CD14-positive monocyte (primary cell): Measurements from ENCODE around the gene CCDC116. TPM values are rescaled to one million over a fixed set of nuclear protein-coding genes. Genes with fewer than 3 reads are reported as not detected.

Experiments used
- DNase-seq, 3 donors: peaks; one replicate each; pipeline ENCODE4 v3.0.0-alpha.2; 2011 to 2022
- H2AFZ ChIP-seq: 2 replicates; pipeline ENCODE4 v1.6.0; 2012; ENCODE audit warnings: mild to moderate bottlenecking, low read depth, low read length, inconsistent platforms; ENCODE audit not compliant: insufficient read depth, poor library complexity, severe bottlenecking
- H3K27ac ChIP-seq, 2 donors: 1 replicate in 1 of 2; 2 replicates in 1 of 2; pipeline ENCODE4 v1.5.1; 2012 to 2013; ENCODE audit warnings: low read length in 2 of 2, control low read depth in 1 of 2, inconsistent platforms in 1 of 2, low read depth in 1 of 2, mild to moderate bottlenecking in 1 of 2
- H3K27me3 ChIP-seq, 2 donors: one replicate each; pipeline versions ENCODE4 v1.6.0 to v1.6.1; 2011 to 2013; ENCODE audit warnings: low read length in 2 of 2; ENCODE audit not compliant: control insufficient read depth in 2 of 2, insufficient read depth in 2 of 2
- H3K36me3 ChIP-seq, 2 donors: replicated peaks in 1 of 2; 1 replicate in 1 of 2; 2 replicates in 1 of 2; pipeline versions ENCODE4 v1.5.1 to v1.6.1; 2012 to 2013; ENCODE audit warnings: low read length in 2 of 2, control low read depth in 1 of 2, inconsistent platforms in 1 of 2, mild to moderate bottlenecking in 1 of 2; ENCODE audit not compliant: insufficient read depth in 2 of 2, control insufficient read depth in 1 of 2
- H3K4me1 ChIP-seq, 2 donors: 1 replicate in 1 of 2; 2 replicates in 1 of 2; pipeline versions ENCODE4 v1.5.1 to v1.6.1; 2012 to 2013; ENCODE audit warnings: low read length in 2 of 2, control low read depth in 1 of 2, inconsistent platforms in 1 of 2, mild to moderate bottlenecking in 1 of 2, moderate library complexity in 1 of 2; ENCODE audit not compliant: insufficient read depth in 2 of 2, control insufficient read depth in 1 of 2
- H3K4me2 ChIP-seq: replicated peaks from 2 replicates; pipeline ENCODE3; 2012; ENCODE audit warnings: low read length, moderate library complexity, mild to moderate bottlenecking; ENCODE audit not compliant: poor library complexity, severe bottlenecking; ENCODE audit errors: extremely low read depth
- H3K4me3 ChIP-seq, 3 experiments: fragments of 200-600 bp in 1 of 3; sonication (generic) in 1 of 3; replicated peaks in 1 of 3; 1 replicate in 2 of 3; 2 replicates in 1 of 3; pipeline ENCODE4 v1.5.1; 2011 to 2013; ENCODE audit warnings: low read length in 3 of 3, mild to moderate bottlenecking in 3 of 3, control low read depth in 2 of 3, low read depth in 2 of 3, inconsistent platforms in 1 of 3, moderate library complexity in 1 of 3
- H3K79me2 ChIP-seq: 2 replicates; pipeline ENCODE4 v1.6.0; 2012; ENCODE audit warnings: mild to moderate bottlenecking, control low read depth, inconsistent platforms, low read length, moderate library complexity; ENCODE audit not compliant: insufficient read depth
- H3K9ac ChIP-seq: 2 replicates; pipeline ENCODE4 v1.6.0; 2017; ENCODE audit warnings: low read length, mild to moderate bottlenecking; ENCODE audit not compliant: insufficient read depth, poor library complexity, severe bottlenecking
- H3K9me3 ChIP-seq, 2 donors: replicated peaks in 1 of 2; 1 replicate in 1 of 2; 2 replicates in 1 of 2; pipeline versions ENCODE4 v1.5.1 to v1.6.1; 2012 to 2013; ENCODE audit warnings: low read length in 2 of 2, control low read depth in 1 of 2; ENCODE audit not compliant: control insufficient read depth in 1 of 2, insufficient read depth in 1 of 2
- H4K20me1 ChIP-seq: 2 replicates; pipeline ENCODE4 v1.6.0; 2012; ENCODE audit warnings: mild to moderate bottlenecking, low read length, control low read depth, moderate library complexity; ENCODE audit not compliant: insufficient read depth
- H3K27ac Mint-ChIP-seq, 7 donors: one replicate each; pipeline ENCODE4 v1.8.0; 2020; ENCODE audit warnings: mild to moderate bottlenecking in 7 of 7, mixed read lengths in 7 of 7, moderate library complexity in 6 of 7, inconsistent platforms in 2 of 7
- H3K27me3 Mint-ChIP-seq, 3 donors: one replicate each; pipeline ENCODE4 v1.8.0; 2021 to 2022; ENCODE audit warnings: low read depth in 3 of 3, mild to moderate bottlenecking in 3 of 3, mixed read lengths in 3 of 3, moderate library complexity in 3 of 3, inconsistent platforms in 1 of 3
- H3K36me3 Mint-ChIP-seq, 2 donors: one replicate each; pipeline ENCODE4 v1.8.0; 2020; ENCODE audit warnings: mixed read lengths in 2 of 2, inconsistent platforms in 1 of 2, mild to moderate bottlenecking in 1 of 2
- H3K4me1 Mint-ChIP-seq: one replicate; pipeline ENCODE4 v1.8.0; 2020; ENCODE audit warnings: mild to moderate bottlenecking, mixed read lengths
- H3K4me3 Mint-ChIP-seq, 2 donors: one replicate each; pipeline ENCODE4 v1.8.0; 2020; ENCODE audit warnings: mild to moderate bottlenecking in 2 of 2, mixed read lengths in 2 of 2, moderate library complexity in 1 of 2
- H3K9me3 Mint-ChIP-seq, 7 donors: one replicate each; pipeline ENCODE4 v1.8.0; 2020 to 2022; ENCODE audit warnings: mixed read lengths in 7 of 7, mild to moderate bottlenecking in 6 of 7, moderate library complexity in 6 of 7, inconsistent platforms in 2 of 7
- WGBS: methylation state at CpG from one replicate; pipeline ENCODE4 v1.1.5; 2013; ENCODE audit warnings: missing lambda C conversion rate; ENCODE audit not compliant: insufficient coverage; 5-methylcytosine and 5-hydroxymethylcytosine counted together
- intact Hi-C, 2 donors: fragments of 100-400 bp; cut with micrococcal nuclease; formaldehyde crosslinking; loops; one replicate each; pipeline versions ENCODE4 v1.15.0 to v1.15.1; 2023
- polyA plus RNA-seq, 3 donors: library from polyadenylated mRNA; depleted of rRNA in 1 of 3; unstranded in 2 of 3; stranded (reverse) in 1 of 3; fragments of 300-500 nt in 2 of 3; fragments of >200 nt in 1 of 3; fragmentation: Illumina TruSeq in 2 of 3; gene quantifications; 1 replicate in 2 of 3; 2 replicates in 1 of 3; pipeline ENCODE4 v1.2.3, GENCODE V29; 2012 to 2021
- TF ChIP-seq, protein P1 (sequence below): fragments of 200-600 bp; IDR thresholded peaks from one replicate; pipeline ENCODE4 v1.8.0; 2022; ENCODE audit warnings: antibody characterized with exemption, mild to moderate bottlenecking

The CCDC116 gene
- polyA plus RNA-seq, 3 donors: 0.21 TPM; not detected in 2

DNA sequence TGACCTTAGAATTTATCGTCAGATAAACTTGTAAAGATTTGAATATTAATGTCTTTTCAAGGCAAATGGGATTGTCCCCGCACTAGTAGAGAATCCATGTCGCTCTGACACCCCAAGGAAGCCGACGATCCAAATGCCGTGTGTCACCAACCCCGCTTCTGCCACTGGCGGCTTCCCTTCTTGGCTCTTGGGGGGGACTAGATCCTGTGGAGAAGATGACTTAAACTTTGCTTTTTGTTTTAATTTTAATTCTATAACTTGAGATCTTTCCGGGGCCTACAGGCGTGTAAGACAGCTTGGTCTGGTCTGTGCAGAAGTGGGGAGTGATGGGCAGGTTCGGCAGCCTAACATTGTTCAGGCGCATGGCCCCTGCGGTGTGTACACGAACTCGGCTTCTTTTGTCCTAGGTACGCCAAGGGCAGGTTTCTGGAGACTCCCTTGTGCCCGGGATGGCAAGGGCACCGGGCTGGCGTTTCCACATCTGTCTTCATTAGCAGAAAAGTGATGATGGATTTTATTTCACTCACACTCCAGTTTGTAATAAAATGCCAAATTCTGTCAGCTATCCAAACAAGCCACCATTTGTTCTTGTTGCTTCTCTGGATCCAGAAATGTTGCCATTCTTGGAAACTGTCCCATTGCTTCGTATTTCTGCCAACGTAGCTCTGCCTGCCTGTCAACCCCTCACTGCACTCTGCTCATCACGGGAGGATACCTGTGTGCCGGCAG lies 9.5 kb upstream of the CCDC116 start:
- Mint-ChIP-seq H3K4me1 (peaks cover 66% of the 10 kb centered on the region), H3K36me3 (peaks cover 17 to 54% of the 10 kb centered on the region in 2 donors)

DNA sequence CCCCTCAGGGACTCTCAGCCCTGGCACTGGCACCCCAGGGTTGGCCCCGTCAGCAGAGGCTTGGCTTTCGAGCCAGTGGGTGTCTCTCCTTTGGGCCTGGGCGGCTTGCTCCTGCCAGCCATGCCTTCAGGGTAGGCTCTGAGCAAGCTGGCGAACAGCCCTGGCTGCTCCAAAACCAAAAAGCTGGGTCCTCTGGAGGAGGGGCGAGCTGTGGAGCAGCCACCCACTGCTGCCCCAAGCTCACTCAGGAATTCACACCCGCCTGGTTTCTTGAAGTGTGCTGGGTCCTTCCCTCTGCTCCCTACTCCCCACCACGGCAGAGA lies 9.0 kb upstream of the CCDC116 start:
- intact Hi-C loops: no loop called here
- H3K4me3 ChIP-seq: no peak overlapping the region
- no peaks in the 10 kb centered on the region for H3K9me3 Mint-ChIP-seq
- H3K27me3 ChIP-seq: no peaks in the 10 kb centered on the region
- H4K20me1 ChIP-seq: peaks cover 99% of the 10 kb centered on the region
- H3K36me3 ChIP-seq: peaks cover 22 to 56% of the 10 kb centered on the region in 2 donors
- H3K4me1 ChIP-seq: peaks cover 44 to 63% of the 10 kb centered on the region in 2 donors
- no peak for DNase-seq
- peak overlapping the region in 1 of 2 donors; percentile 68 for H3K27ac ChIP-seq
- H3K4me1 Mint-ChIP-seq: peaks cover 70% of the 10 kb centered on the region
- no peak overlapping the region for H3K4me2 ChIP-seq
- H3K9me3 ChIP-seq: no peaks in the 10 kb centered on the region
- H3K27ac Mint-ChIP-seq: peak overlapping the region in 3 of 7 donors; percentile 46 to 71 (median 57)
- H3K36me3 Mint-ChIP-seq: peaks cover 20 to 57% of the 10 kb centered on the region in 2 donors
- H3K9ac ChIP-seq: no peak overlapping the region
- TF ChIP-seq, protein P1, sequence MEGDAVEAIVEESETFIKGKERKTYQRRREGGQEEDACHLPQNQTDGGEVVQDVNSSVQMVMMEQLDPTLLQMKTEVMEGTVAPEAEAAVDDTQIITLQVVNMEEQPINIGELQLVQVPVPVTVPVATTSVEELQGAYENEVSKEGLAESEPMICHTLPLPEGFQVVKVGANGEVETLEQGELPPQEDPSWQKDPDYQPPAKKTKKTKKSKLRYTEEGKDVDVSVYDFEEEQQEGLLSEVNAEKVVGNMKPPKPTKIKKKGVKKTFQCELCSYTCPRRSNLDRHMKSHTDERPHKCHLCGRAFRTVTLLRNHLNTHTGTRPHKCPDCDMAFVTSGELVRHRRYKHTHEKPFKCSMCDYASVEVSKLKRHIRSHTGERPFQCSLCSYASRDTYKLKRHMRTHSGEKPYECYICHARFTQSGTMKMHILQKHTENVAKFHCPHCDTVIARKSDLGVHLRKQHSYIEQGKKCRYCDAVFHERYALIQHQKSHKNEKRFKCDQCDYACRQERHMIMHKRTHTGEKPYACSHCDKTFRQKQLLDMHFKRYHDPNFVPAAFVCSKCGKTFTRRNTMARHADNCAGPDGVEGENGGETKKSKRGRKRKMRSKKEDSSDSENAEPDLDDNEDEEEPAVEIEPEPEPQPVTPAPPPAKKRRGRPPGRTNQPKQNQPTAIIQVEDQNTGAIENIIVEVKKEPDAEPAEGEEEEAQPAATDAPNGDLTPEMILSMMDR: no peak
- no peak overlapping the region for H2AFZ ChIP-seq
- H3K4me3 Mint-ChIP-seq: no peak overlapping the region
- 99% methylated on average over 6 of the region's 7 CpGs for WGBS
- peaks cover 0 to 1% (median 0%) of the 10 kb centered on the region in 3 donors for H3K27me3 Mint-ChIP-seq
- peaks cover 94% of the 10 kb centered on the region for H3K79me2 ChIP-seq

More for the DNA sequence above, 9.5 kb upstream of the CCDC116 start:
- peaks cover 38 to 57% of the 10 kb centered on the region in 2 donors for H3K4me1 ChIP-seq
- H3K4me3 ChIP-seq: no peak overlapping the region
- 96% methylated on average over 14 of the region's 23 CpGs for WGBS
- no peaks in the 10 kb centered on the region for H3K9me3 ChIP-seq
- H3K27ac Mint-ChIP-seq: peak overlapping the region in 6 of 7 donors; percentile 40 to 81 (median 70)
- peak overlapping the region in 1 of 2 donors; percentile 59 for H3K27ac ChIP-seq
- no peak overlapping the region for H3K9ac ChIP-seq
- no peak overlapping the region for H3K4me3 Mint-ChIP-seq
- no peaks in the 10 kb centered on the region for H3K9me3 Mint-ChIP-seq
- intact Hi-C loops: no loop called here
- peaks cover 98% of the 10 kb centered on the region for H4K20me1 ChIP-seq
- H3K27me3 Mint-ChIP-seq: peaks cover 0 to 1% (median 0%) of the 10 kb centered on the region in 3 donors
- H3K79me2 ChIP-seq: peaks cover 94% of the 10 kb centered on the region
- H2AFZ ChIP-seq: no peak overlapping the region
- no peak for DNase-seq
- TF ChIP-seq, protein P1: no peak
- H3K36me3 ChIP-seq: peaks cover 19 to 52% of the 10 kb centered on the region in 2 donors
- no peaks in the 10 kb centered on the region for H3K27me3 ChIP-seq
- no peak overlapping the region for H3K4me2 ChIP-seq
